HEK293T (cell line): ENCODE results near the gene ASPDH.

Experiments used
- CTCF ChIA-PET: fragments of 350-600 bp; formaldehyde crosslinking; extraction: SDS; loops from one replicate; lab custom pipeline; 2021; ENCODE audit warnings: antibody characterized with exemption, inconsistent platforms; lab: Yijun Ruan, JAX
- POLR2A ChIA-PET: fragments of 350-600 bp; formaldehyde crosslinking; extraction: SDS; loops from one replicate; lab custom pipeline; 2020; ENCODE audit warnings: antibody characterized with exemption, inconsistent platforms; lab: Yijun Ruan, JAX
- DNase-seq: peaks from one replicate; pipeline ENCODE4 v3.0.0; 2012; ENCODE audit warnings: mixed read lengths; ENCODE audit errors: extremely low spot score
- ARNT ChIP-seq: fragments of 450-650 bp; IDR thresholded peaks from 2 replicates; pipeline ENCODE4 v1.6.1; 2017; ENCODE audit warnings: mild to moderate bottlenecking
- BHLHE40 ChIP-seq: fragments of 450-650 bp; IDR thresholded peaks from 2 replicates; pipeline ENCODE4 v1.6.1; 2016; ENCODE audit warnings: mild to moderate bottlenecking, moderate library complexity, borderline replicate concordance
- CTBP1 ChIP-seq: fragments of 450-650 bp; IDR thresholded peaks from 2 replicates; pipeline ENCODE4 v1.6.1; 2016; ENCODE audit warnings: borderline replicate concordance
- ELF4 ChIP-seq: fragments of 450-650 bp; IDR thresholded peaks from 2 replicates; pipeline ENCODE4 v1.6.1; 2017; ENCODE audit warnings: antibody characterized with exemption
- FOXA1 ChIP-seq: fragments of 450-650 bp; IDR thresholded peaks from 2 replicates; pipeline ENCODE4 v1.6.1; 2016; ENCODE audit warnings: mild to moderate bottlenecking
- FOXK2 ChIP-seq: fragments of 450-650 bp; IDR thresholded peaks from 2 replicates; pipeline ENCODE4 v1.6.1; 2016; ENCODE audit warnings: mild to moderate bottlenecking
- FOXM1 ChIP-seq: fragments of 450-650 bp; IDR thresholded peaks from 2 replicates; pipeline ENCODE4 v1.6.1; 2017; ENCODE audit warnings: mild to moderate bottlenecking, borderline replicate concordance
- HDGF ChIP-seq: fragments of 450-650 bp; IDR thresholded peaks from 2 replicates; pipeline ENCODE4 v1.6.1; 2017; ENCODE audit warnings: antibody characterized with exemption, borderline replicate concordance
- L3MBTL2 ChIP-seq: fragments of 450-650 bp; conservative IDR thresholded peaks from 2 replicates; pipeline ENCODE4 v1.6.1; 2016; ENCODE audit warnings: mild to moderate bottlenecking
- LEF1 ChIP-seq: fragments of 450-650 bp; IDR thresholded peaks from 2 replicates; pipeline ENCODE4 v1.6.1; 2017; ENCODE audit warnings: mild to moderate bottlenecking, borderline replicate concordance
- NFRKB ChIP-seq: fragments of 450-650 bp; IDR thresholded peaks from 2 replicates; pipeline ENCODE4 v1.6.1; 2016; ENCODE audit warnings: mild to moderate bottlenecking, moderate library complexity
- PKNOX1 ChIP-seq: fragments of 450-650 bp; IDR thresholded peaks from 2 replicates; pipeline ENCODE4 v1.6.1; 2016
- SP1 ChIP-seq: fragments of 450-650 bp; IDR thresholded peaks from 2 replicates; pipeline ENCODE4 v1.6.1; 2017
- SUZ12 ChIP-seq: fragments of 450-650 bp; IDR thresholded peaks from 2 replicates; pipeline ENCODE4 v1.6.1; 2016; ENCODE audit warnings: mild to moderate bottlenecking
- TARDBP ChIP-seq: fragments of 450-650 bp; IDR thresholded peaks from 2 replicates; pipeline ENCODE4 v1.6.1; 2016
- ZNF384 ChIP-seq: fragments of 450-650 bp; IDR thresholded peaks from 2 replicates; pipeline ENCODE4 v1.6.1; 2016

Gene ASPDH

GRCh38 chr19:50513746-50514345 lies at the start of gene ASPDH:
TSS of gene ASPDH (minus strand) at chr19:50513913. CDS start at chr19:50513823, 90 bp downstream.
- ChIA-PET CTCF (no interaction called here), POLR2A (interaction anchor here (0.7 kb wide), 1 partner anchor 8 kb away, joined by 3 read pairs; no protein-coding TSS in a partner anchor)
- TF ChIP-seq ARNT (no peak), ZNF384 (no peak), BHLHE40 (no peak), NFRKB (no peak), FOXK2 (no peak), LEF1 (no peak), FOXM1 (no peak), SP1 (no peak), L3MBTL2 (no peak), SUZ12 (no peak), TARDBP (no peak), ELF4 (no peak)
- no peak for DNase-seq

GRCh38 chr19:50562996-50563395 lies 49.3 kb upstream of the ASPDH start:
- CTCF ChIA-PET, result interaction anchor here (0.7 kb wide), 1 partner anchor 44 kb away, joined by 4 read pairs; no protein-coding TSS in a partner anchor
- POLR2A ChIA-PET, result no interaction called here

GRCh38 chr19:50562329-50562728 lies 48.6 kb upstream of the ASPDH start:
- no peak for DNase-seq
- CTCF ChIA-PET, result interaction anchor here (0.6 to 0.7 kb wide), 2 partner anchors 45 to 212 kb away, joined by 3 to 4 read pairs; no protein-coding TSS in a partner anchor
- no peak for TF ChIP-seq ELF4
- no peak for TF ChIP-seq ZNF384
- TF ChIP-seq ARNT, result no peak
- TF ChIP-seq SP1, result no peak
- POLR2A ChIA-PET, result no interaction called here

More at GRCh38 chr19:50562996-50563395, 49.3 kb upstream of the ASPDH start:
- no peak for TF ChIP-seq FOXK2
- no peak for TF ChIP-seq TARDBP
- no peak for TF ChIP-seq PKNOX1
- no peak for TF ChIP-seq FOXM1
- no peak for TF ChIP-seq NFRKB
- TF ChIP-seq ZNF384, result no peak
- no peak for TF ChIP-seq BHLHE40
- TF ChIP-seq ELF4, result no peak
- TF ChIP-seq L3MBTL2, result no peak
- DNase-seq, result no peak

GRCh38 chr19:50559636-50560035 lies 45.9 kb upstream of the ASPDH start:
- no peak for TF ChIP-seq FOXM1
- no peak for TF ChIP-seq BHLHE40
- TF ChIP-seq TARDBP, result no peak
- TF ChIP-seq LEF1, result no peak
- TF ChIP-seq FOXA1, result no peak
- TF ChIP-seq SP1, result no peak
- no peak for TF ChIP-seq NFRKB
- ChIA-PET CTCF (interaction anchor here (1.6 kb wide), 1 partner anchor 165 kb away, joined by 4 read pairs; no protein-coding TSS in a partner anchor), POLR2A (no interaction called here)
- no peak for DNase-seq

GRCh38 chr19:50558449-50558848 lies 44.7 kb upstream of the ASPDH start:
- DNase-seq, result no peak
- no peak for TF ChIP-seq ZNF384
- no peak for TF ChIP-seq HDGF
- no peak for TF ChIP-seq FOXM1
- TF ChIP-seq SP1, result no peak
- ChIA-PET CTCF (interaction anchor here (4.5 kb wide), 1 partner anchor 21 kb away, joined by 27 read pairs; no protein-coding TSS in a partner anchor), POLR2A (no interaction called here)

GRCh38 chr19:50558039-50558438 lies 44.3 kb upstream of the ASPDH start:
- TF ChIP-seq ELF4, result no peak
- no peak for TF ChIP-seq LEF1
- ChIA-PET CTCF (interaction anchor here (4.5 kb wide), 1 partner anchor 21 kb away, joined by 27 read pairs; no protein-coding TSS in a partner anchor), POLR2A (no interaction called here)
- DNase-seq, result no peak

- ChIA-PET POLR2A (interaction anchor here (0.7 to 1.4 kb wide), 4 partner anchors 17 to 200 kb away, joined by 3 to 4 read pairs (median 3); partner anchors contain the start of gene JOSD2), CTCF (interaction anchor here (0.5 to 4.5 kb wide), 14 partner anchors 7 to 364 kb away, joined by 3 to 27 read pairs (median 4); partner anchors contain the start of gene POLD1)
- no peak for TF ChIP-seq ZNF384
- no peak for TF ChIP-seq ARNT
- TF ChIP-seq FOXK2, result no peak
- no peak for TF ChIP-seq TARDBP
- TF ChIP-seq CTBP1, result no peak
- no peak for TF ChIP-seq SUZ12
- TF ChIP-seq FOXM1, result no peak
- no peak for TF ChIP-seq SP1
- no peak for TF ChIP-seq L3MBTL2
- TF ChIP-seq LEF1, result no peak
- no peak for TF ChIP-seq HDGF
- TF ChIP-seq BHLHE40, result no peak
- no peak for TF ChIP-seq FOXA1
- no peak for TF ChIP-seq PKNOX1
- no peak for TF ChIP-seq ELF4
- TF ChIP-seq NFRKB, result no peak
- no peak for DNase-seq
Observed at GRCh38 chr19:50557009-50557613, 43.4 kb upstream of the ASPDH start.
